Superior temporal gyrus (tissue), 1 donor: ENCODE measurements around the gene PARD3B.

Experiments
- DNase-seq: peaks from one replicate; pipeline ENCODE4 v3.0.0-alpha.2; 2016; ENCODE audit errors: extremely low spot score

The PARD3B gene

DNA sequence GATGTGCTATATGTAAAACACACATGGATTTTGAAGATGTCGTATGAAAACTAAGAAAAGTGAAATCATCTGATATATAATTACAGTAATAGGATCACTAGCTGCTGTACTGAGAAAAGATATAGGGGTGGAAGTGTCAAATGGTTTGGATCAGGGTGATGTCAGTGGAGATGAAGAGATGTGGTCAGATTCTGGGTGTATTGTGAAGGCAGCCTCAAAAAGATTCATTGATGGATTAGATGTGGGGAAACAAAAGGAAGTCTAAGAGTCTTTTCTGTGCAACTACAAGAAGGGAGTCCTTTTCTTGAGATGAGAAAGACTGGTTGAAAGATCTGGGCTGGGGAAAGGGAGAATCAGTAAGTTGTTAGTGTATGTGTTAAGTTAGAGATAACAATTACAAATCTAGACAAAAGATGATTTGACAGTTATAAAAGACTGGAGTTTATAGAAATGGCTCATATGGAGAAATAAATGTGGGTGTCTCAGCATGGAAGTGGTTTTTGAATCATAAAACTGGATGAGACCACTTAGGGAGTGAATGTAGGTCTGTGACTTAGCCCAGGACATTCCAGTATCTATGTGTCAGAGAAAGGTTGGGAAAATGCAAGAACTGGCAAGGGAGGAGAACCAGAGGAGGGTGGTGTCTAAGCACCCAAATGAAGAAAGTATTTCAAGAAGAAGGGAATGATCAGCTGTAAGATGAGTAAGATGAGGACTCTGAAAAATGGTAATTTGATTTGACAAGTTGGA, 347.4 kb downstream of the PARD3B start:
- no peak for DNase-seq

DNA sequence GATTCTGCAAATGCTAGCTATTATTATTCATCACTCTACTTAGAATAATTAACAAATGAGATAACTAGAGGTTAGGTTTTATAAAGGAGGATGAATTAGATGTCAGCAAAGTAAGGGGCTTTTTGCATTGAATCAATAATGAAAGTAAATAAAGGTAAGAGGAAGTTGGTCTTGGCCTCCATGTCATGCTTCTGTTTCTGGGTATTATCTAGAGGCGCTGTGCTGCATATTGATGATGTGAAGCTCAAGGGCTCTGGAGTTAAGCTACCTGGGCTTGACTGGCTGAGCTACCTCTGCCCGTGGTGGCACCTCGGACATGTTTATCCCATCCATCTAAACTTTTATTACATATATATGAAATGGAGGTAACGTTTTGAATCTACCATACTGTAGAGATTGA, 350.9 kb downstream of the PARD3B start:
- no peak for DNase-seq

- no peak for DNase-seq
Observed at GRCh38 chr2:204897561-204897960, 352.3 kb downstream of the PARD3B start.

- DNase-seq, result no peak
Observed at GRCh38 chr2:204898928-204899640, 353.8 kb downstream of the PARD3B start.

GRCh38 chr2:204899983-204900382, 354.7 kb downstream of the PARD3B start:
- no peak for DNase-seq

DNA sequence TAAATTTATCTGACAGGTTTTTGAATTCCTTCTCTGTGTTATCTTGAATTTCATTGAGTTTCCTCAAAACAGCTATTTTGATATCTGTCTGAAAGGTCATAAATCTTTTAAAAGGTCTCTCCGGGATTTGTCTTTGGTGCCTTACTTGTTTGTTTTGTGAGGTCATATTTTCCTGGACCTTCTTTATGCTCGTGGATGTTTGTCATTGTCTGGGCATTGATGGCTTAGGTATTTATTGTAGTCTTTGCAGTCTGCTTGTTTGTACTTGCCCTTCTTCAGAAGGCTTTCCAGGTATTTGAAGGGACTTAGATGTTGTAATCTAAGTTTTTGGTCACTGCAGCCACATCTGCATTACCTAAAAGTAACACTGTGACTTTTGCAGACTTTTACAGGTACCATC, 355.2 kb downstream of the PARD3B start:
- no peak for DNase-seq

DNA sequence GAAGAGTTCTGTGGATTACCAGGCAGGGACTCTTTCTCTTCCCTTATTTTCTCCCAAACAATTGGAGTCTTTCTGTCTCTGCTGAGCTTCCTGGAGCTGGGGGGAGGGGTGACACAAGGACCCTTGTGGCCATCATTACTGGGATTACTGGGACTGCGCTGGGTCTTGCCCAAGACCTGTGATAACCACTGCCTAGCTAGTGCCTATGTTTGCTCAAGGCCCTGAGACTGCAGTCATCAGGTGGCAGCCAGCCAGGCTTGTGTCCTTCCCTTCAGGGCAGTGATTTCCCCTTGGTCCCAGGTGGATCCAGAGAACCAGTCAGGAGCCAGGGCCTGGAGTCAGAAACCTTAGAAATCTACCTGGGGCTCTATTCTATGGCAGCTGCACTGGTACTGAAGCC, 355.6 kb downstream of the PARD3B start:
- DNase-seq, result no peak

GRCh38 chr2:204901591-204901990, 356.3 kb downstream of the PARD3B start:
- DNase-seq, result no peak

DNA sequence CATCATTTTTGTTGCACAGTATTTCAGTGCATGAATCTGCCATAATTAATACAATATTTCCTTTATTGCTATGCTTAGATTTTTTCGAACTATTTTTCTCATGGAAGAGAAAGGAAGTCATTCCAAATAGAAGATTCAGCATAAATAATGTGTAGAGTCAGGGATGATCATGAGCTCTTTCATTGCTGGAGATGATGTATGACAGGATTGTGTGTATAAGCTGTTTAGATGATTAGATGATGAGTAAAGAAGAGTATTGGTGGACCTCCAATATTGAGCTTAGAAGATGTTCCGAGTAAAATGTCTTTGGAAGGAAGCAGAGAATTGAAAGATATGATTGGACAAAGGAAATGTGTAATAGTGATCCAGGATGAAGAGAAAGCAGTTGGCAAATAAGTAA, 364.5 kb downstream of the PARD3B start:
- no peak for DNase-seq

DNA sequence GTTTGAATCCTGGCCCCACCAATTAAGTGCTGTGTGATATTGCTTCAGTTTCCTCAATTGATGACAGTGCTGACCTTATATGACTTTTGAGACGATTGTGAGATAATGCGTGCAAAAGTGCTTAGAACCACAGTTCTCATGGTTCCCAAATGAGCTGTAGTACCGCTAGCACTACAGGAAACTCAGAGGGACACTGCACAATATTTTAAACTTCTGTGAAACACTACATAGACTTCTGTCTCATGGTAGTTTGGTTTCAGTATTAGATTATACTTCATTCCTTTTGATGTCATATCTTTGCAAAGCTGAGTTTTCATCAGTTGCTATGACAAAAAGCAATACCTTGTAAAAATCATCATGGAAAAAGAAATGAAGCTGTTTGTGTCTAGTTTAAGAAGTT, 368.0 kb downstream of the PARD3B start:
- no peak for DNase-seq

GRCh38 chr2:204913854-204914464, 368.7 kb downstream of the PARD3B start:
- DNase-seq, result no peak

DNA sequence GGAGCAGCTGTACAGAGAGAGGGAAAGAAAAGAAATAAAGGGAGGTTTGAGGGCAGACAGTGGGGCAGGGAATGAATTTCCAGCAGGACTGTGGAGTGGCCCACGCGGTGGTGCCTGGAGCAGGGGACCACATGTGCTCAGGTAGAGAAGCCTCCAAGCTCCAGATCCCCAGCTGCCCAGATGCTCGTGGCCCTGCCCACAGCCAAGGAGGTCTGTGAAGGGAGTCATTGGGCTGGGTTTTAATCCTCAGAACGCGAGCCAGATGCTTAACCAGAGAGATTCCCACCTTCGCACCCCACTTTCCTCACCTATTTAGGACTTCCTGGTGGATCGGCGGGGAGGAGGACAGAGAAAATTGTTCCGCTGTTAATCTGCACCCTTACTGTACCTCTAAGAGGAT, 369.4 kb downstream of the PARD3B start:
- no peak for DNase-seq

GRCh38 chr2:204917089-204917701, 371.9 kb downstream of the PARD3B start:
- no peak for DNase-seq

DNA sequence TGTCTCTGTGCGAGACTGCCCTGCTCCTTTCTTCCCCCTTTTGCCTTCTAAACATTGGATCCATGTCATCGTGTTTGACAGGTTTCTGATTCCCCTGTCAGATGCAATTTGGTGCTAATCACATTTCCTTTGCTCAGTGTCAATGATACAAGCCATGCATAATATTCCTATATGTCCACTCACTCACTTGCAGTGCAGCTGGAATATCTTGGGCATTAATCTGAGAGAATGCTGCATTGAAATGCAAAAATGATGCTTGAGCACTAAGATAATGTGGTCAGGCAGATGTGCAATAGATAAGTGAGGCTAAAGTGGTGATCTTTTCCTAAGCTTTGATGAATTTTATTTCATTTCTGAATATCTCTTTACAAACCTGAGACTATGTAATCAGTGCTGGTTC, 375.5 kb downstream of the PARD3B start:
- DNase-seq, result no peak

DNA sequence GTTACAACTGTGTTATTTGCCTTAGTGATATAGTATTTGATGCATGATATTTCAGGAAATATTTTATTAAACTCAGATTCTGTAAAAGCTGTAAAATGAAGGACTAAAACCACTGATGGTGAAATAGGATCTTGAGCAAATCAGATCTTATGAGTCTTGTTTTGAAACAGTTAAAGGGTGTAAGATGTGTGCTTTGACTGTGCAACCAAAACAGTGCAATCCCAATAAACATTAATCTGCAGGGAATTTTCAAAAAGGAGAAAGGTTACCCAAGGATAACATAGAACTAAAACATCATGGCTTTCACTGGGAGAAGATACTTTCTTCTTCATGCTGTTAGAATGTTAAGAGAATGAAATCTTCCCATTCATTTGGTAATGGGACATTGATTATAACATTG, 378.7 kb downstream of the PARD3B start:
- DNase-seq, result no peak

- DNase-seq, result no peak
Observed at GRCh38 chr2:204931562-204931961, 386.3 kb downstream of the PARD3B start.

GRCh38 chr2:204933735-204934374, 388.6 kb downstream of the PARD3B start:
- no peak for DNase-seq

- no peak for DNase-seq
Observed at GRCh38 chr2:204944927-204945326, 399.7 kb downstream of the PARD3B start.

DNA sequence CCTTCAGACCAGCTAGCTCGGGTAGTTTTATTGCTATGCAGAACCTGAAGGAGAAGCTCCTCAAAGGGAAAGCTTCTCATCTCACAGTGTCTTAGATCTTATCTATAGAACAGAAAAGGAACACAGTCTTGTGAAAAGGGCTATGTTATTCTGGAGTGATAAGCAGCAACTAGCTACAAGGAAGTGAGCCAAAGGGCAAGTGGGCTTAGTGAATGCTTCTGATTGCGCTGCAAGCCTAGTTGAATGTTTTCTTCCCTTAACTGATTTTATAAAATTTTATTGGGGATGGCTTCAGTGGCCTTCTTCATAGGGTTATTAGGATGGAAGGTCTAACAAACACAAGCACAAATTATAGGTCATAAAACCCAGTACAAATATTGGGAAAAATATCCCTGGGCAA, 400.1 kb downstream of the PARD3B start:
- DNase-seq, result no peak

DNA sequence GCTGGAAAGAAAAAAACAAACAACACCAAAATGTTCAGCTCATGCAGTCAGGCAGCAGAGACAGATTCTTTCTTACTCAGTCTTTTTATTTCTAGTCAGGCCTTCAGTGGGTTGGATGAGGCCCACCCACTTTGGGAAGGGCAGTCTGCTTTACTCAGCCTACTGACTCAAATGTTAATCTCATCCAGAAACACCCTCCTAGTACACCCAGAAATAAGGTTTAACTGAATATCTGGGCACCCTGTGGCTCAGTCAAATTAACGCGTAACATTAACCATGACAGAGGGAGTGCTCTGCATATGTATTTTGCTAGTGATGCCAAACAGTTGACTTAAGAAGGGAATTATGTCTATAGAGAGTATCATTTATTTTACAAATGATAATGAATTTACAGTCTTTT, 401.6 kb downstream of the PARD3B start:
- DNase-seq, result no peak

GRCh38 chr2:204947405-204947804, 402.1 kb downstream of the PARD3B start:
- DNase-seq, result no peak
